ENCODE data around the gene HERC5.
A peak's percentile ranks its signal among the peaks of the same experiment; 100 is the strongest.

The HERC5 gene

GRCh38 chr4:88448889-88449288 is 8.0 kb upstream of the HERC5 start:
- no peak for DNase-seq

GRCh38 chr4:88449290-88449689 is 7.6 kb upstream of the HERC5 start:
- no peak for DNase-seq

- DNase-seq = no peak
Observed at GRCh38 chr4:88451205-88451604, 5.7 kb upstream of the HERC5 start.

GRCh38 chr4:88452912-88453311 is 4.0 kb upstream of the HERC5 start:
- no peak for DNase-seq

- peak; percentile 1 to 63 (median 38) for DNase-seq
Observed at GRCh38 chr4:88457307-88458103, 586 bp downstream of the HERC5 start.

GRCh38 chr4:88458104-88458740 is 1.3 kb downstream of the HERC5 start:
- no peak for DNase-seq

- no peak for DNase-seq
Observed at GRCh38 chr4:88465653-88466192, 8.8 kb downstream of the HERC5 start.

GRCh38 chr4:88467392-88467791 is 10.5 kb downstream of the HERC5 start:
- no peak for DNase-seq

GRCh38 chr4:88477229-88477860 is 20.4 kb downstream of the HERC5 start:
- DNase-seq = no peak

GRCh38 chr4:88478247-88478646 is 21.3 kb downstream of the HERC5 start:
- no peak for DNase-seq

GRCh38 chr4:88481537-88481936 is 24.6 kb downstream of the HERC5 start:
- no peak for DNase-seq

- no peak for DNase-seq
Observed at GRCh38 chr4:88489100-88489761, 32.3 kb downstream of the HERC5 start.

GRCh38 chr4:88497859-88498409 is 41.0 kb downstream of the HERC5 start:
- DNase-seq = no peak

GRCh38 chr4:88503344-88503743 is 46.4 kb downstream of the HERC5 start:
- no peak for DNase-seq

- DNase-seq = no peak
Observed at GRCh38 chr4:88511236-88511635, 54.3 kb downstream of the HERC5 start.

GRCh38 chr4:88514557-88515511 is 57.9 kb downstream of the HERC5 start:
- DNase-seq = no peak

- no peak for DNase-seq
Observed at GRCh38 chr4:88516746-88517145, 59.8 kb downstream of the HERC5 start.

- no peak for DNase-seq
Observed at GRCh38 chr4:88517825-88518224, 60.9 kb downstream of the HERC5 start.

GRCh38 chr4:88518911-88519310 is 62.0 kb downstream of the HERC5 start:
- DNase-seq = no peak

- DNase-seq = peak in 2 of 4 experiments; percentile 6 to 24
Observed at GRCh38 chr4:88522702-88523324, 65.9 kb downstream of the HERC5 start.

Measured in activated naive CD4-positive, alpha-beta T cell (primary cell).